ENCODE measurements around the gene IL13.

IL13 gene

DNA sequence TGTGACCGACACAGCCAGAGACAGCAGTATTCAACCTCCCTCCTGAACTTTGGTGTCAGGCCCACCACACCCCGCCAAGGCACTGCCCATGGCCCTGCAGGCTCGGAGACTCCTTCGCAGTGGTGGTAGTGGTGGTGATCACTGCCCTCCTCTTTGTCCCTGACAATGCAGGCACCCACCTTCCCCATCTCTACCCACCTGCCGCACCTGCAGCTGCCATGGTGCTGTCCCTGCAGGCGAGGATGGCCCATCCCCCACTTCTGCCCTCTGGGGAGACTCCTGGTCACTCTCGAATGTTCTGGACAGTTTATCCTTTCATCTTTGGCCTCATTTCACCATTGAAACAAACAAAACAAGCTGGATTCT, 11.5 kb downstream of the IL13 start:
- in situ Hi-C loops (cut with MboI; ENCODE audit: low pct_unique_long_range_greater_than_20kb, low sequenced_read_pairs, unreplicated experiment): no loop called here

DNA sequence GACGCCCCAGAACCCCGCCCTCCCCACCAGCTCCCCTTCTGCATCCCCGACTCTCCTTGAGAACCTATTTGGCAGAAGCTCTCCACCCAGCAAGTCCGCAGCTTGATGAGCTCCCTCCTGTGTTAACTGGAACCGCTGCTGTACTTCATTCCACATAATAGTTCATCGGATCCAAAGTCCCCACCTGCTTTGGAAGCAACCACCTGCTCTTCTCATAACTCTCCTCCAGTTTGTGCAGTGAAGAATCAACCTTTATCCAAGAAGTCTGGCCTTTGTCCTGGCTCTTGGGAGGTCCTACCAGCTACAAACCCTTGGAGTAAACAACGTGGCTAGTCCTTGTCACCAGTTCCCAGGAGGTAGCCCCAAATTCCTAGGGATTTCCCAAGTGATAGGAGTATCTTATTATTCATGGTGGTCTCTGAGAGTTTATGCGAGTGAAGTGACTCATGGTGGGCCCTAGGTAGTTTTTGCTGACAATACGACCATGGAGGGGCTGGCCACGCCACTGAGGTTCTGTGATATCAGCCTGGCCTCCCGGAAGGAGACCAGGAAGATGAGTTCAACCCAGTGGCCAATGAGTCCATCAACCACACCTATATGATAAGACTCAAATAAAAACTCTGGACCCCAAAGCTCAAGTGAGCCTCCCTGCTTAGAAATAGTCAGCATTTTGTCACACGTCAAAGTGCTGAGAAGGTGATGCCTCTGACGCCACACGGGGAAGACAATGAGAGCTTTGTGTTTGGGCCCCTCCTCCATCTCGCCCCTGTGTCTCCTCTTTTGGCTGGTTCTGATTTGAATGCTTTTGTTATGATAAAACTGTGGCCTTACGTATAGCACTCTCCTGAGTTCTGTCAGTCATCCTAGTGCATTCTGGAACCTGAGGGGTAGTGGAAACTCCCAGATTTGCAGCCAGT, 12.3 kb downstream of the IL13 start:
- TF ChIP-seq, protein P1, sequence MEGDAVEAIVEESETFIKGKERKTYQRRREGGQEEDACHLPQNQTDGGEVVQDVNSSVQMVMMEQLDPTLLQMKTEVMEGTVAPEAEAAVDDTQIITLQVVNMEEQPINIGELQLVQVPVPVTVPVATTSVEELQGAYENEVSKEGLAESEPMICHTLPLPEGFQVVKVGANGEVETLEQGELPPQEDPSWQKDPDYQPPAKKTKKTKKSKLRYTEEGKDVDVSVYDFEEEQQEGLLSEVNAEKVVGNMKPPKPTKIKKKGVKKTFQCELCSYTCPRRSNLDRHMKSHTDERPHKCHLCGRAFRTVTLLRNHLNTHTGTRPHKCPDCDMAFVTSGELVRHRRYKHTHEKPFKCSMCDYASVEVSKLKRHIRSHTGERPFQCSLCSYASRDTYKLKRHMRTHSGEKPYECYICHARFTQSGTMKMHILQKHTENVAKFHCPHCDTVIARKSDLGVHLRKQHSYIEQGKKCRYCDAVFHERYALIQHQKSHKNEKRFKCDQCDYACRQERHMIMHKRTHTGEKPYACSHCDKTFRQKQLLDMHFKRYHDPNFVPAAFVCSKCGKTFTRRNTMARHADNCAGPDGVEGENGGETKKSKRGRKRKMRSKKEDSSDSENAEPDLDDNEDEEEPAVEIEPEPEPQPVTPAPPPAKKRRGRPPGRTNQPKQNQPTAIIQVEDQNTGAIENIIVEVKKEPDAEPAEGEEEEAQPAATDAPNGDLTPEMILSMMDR (IDR thresholded peaks at IDR 0.05; ENCODE audit: extremely low read depth, insufficient read depth, missing control alignments): no peak
- in situ Hi-C loops (cut with MboI; ENCODE audit: low pct_unique_long_range_greater_than_20kb, low sequenced_read_pairs, unreplicated experiment): no loop called here
- DNase-seq (ENCODE audit: low spot score): no peak

More for the DNA sequence above, 11.5 kb downstream of the IL13 start:
- TF ChIP-seq, protein P1 (IDR thresholded peaks at IDR 0.05; ENCODE audit: extremely low read depth, insufficient read depth, missing control alignments): no peak
- no peak for DNase-seq (ENCODE audit: low spot score)

DNA sequence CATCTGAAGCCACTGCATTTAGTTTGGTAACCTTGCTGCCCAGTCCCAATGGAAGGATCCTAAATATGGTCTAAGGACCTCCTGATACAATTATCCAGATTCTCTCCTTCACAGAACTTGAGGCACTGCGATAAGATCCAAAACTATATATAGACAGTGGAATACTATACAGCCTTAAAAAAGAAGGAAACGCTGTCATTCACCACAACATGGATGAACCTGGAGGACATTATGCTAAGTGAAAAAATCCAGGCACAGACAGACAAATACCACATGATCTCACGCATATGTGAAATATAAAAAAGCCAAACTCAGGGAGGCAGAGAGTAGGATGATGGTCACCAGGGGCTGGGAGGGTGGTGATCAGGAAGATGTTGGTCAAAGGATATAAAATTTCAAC, 13.0 kb downstream of the IL13 start:
- no peak for DNase-seq (ENCODE audit: low spot score)
- TF ChIP-seq, protein P1 (IDR thresholded peaks at IDR 0.05; ENCODE audit: extremely low read depth, insufficient read depth, missing control alignments): no peak
- in situ Hi-C loops (cut with MboI; ENCODE audit: low pct_unique_long_range_greater_than_20kb, low sequenced_read_pairs, unreplicated experiment): no loop called here

DNA sequence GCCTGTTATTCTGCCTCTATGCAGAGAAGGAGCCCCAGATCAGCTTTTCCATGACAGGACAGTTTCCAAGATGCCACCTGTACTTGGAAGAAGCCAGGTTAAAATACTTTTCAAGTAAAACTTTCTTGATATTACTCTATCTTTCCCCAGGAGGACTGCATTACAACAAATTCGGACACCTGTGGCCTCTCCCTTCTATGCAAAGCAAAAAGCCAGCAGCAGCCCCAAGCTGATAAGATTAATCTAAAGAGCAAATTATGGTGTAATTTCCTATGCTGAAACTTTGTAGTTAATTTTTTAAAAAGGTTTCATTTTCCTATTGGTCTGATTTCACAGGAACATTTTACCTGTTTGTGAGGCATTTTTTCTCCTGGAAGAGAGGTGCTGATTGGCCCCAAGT, 15.5 kb downstream of the IL13 start:
- TF ChIP-seq, protein P1 (IDR thresholded peaks at IDR 0.05; ENCODE audit: extremely low read depth, insufficient read depth, missing control alignments): no peak
- in situ Hi-C loops (cut with MboI; ENCODE audit: low pct_unique_long_range_greater_than_20kb, low sequenced_read_pairs, unreplicated experiment): no loop called here
- no peak for DNase-seq (ENCODE audit: low spot score)

DNA sequence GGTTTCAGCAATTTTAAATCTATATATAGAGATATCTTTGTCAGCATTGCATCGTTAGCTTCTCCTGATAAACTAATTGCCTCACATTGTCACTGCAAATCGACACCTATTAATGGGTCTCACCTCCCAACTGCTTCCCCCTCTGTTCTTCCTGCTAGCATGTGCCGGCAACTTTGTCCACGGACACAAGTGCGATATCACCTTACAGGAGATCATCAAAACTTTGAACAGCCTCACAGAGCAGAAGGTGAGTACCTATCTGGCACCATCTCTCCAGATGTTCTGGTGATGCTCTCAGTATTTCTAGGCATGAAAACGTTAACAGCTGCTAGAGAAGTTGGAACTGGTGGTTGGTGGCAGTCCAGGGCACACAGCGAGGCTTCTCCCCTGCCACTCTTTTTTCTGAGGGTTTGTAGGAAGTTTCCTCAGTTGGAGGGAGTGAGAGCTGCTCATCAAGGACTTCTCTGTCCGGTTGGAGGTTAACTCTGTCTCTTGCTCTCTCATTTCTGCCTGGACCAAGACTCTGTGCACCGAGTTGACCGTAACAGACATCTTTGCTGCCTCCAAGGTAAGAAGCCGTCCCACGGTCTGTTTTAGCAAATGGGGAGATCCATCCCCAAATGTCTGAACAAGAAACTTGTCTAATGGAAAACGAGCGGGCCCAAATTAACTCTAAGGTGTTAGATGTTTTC, 16.1 kb downstream of the IL13 start, which contains the start of gene IL4:
IL4 (plus strand) TSS at position 51 of the 692 bp plus-strand sequence; CDS start at position 113, 62 bp downstream.
- no peak for DNase-seq (ENCODE audit: low spot score)
- in situ Hi-C loops (cut with MboI; ENCODE audit: low pct_unique_long_range_greater_than_20kb, low sequenced_read_pairs, unreplicated experiment): no loop called here
- TF ChIP-seq, protein P1 (IDR thresholded peaks at IDR 0.05; ENCODE audit: extremely low read depth, insufficient read depth, missing control alignments): no peak

DNA sequence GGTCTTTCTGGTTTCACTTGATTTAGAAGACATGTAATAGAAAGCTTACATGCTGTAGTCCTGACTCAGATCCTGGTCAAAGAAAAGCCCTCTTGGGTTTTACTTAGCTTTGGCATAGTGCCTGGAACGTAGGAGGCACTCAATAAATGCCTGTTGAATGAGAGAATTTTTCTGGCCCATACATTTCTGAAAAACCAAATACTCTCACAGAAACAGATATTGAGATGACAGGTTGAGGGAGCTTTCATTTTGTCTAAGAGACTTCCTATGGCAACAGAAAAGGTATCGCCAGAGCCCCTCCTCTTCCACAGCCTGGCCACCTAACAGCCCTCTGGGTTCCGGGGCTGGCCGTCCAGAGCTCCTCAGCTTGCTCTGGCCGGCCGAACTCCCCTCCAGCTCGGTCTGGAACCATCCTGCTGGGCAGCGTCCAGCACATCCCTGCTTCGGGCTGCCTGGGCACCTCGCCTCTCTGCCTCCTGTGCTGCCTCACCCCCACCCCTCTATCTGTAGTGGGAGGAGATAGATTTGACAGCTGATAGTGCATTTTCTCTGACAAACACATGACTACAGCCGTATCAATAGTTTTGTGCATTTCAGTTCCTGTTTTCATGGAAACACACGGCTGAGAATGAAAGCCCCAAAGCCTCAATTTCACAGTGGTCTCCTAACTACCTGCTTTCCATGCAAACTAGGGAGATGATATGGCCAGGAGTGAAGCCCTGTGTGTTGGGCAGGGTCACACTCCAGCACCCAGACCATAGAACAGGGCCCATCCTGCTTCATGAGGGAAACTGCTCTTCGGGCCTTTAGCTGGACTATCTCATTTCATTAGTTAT, 16.9 kb downstream of the IL13 start:
- TF ChIP-seq, protein P1 (IDR thresholded peaks at IDR 0.05; ENCODE audit: extremely low read depth, insufficient read depth, missing control alignments): no peak
- in situ Hi-C loops (cut with MboI; ENCODE audit: low pct_unique_long_range_greater_than_20kb, low sequenced_read_pairs, unreplicated experiment): no loop called here
- DNase-seq (ENCODE audit: low spot score): peak; percentile 79
